Middle frontal gyrus (tissue), 1 donor: ENCODE measurements around the gene JAKMIP1.

Experiments used
- DNase-seq: peaks from one replicate; pipeline ENCODE4 v3.0.0-alpha.2; 2015; ENCODE audit warnings: low spot score; ENCODE audit errors: extremely low spot score

The JAKMIP1 gene

DNA sequence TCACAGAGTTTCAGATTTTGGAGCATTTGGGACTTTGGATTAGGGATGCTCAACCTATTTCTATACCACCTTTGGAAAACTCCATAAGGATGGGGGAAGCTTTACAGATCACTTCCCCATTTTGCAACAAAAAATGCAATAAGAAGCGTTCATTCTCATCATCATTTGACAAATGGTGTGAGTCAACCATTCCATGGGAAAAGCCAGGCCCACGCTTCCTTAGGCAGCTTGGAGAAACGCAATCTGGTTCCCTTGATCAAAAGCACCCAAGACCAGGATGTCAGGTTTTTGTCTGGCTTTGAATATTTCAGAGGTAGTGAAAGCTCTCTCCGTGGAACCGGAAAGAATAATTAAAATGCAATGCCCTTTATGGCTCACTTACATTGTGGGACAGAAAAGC lies 102.8 kb downstream of the JAKMIP1 start:
- no peak for DNase-seq

DNA sequence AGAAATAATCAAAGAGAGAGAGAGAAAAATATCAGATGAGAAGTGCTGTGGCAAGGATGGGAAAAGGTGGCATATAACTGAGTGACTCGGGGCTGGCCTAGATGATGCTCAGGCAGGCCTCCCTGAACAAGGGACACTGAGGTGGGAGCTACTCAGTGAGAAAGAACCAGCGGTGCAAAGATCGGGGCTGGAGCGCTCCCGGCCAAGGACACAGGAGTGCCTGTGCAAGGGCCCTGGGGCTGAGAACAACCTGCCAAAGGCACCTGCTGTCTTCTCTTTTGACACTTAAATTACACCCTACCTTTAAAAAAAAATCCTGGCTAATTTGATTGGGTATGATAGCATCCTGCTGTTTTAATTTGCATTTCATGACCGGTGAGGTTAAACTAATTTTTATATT lies 104.5 kb downstream of the JAKMIP1 start:
- no peak for DNase-seq

DNA sequence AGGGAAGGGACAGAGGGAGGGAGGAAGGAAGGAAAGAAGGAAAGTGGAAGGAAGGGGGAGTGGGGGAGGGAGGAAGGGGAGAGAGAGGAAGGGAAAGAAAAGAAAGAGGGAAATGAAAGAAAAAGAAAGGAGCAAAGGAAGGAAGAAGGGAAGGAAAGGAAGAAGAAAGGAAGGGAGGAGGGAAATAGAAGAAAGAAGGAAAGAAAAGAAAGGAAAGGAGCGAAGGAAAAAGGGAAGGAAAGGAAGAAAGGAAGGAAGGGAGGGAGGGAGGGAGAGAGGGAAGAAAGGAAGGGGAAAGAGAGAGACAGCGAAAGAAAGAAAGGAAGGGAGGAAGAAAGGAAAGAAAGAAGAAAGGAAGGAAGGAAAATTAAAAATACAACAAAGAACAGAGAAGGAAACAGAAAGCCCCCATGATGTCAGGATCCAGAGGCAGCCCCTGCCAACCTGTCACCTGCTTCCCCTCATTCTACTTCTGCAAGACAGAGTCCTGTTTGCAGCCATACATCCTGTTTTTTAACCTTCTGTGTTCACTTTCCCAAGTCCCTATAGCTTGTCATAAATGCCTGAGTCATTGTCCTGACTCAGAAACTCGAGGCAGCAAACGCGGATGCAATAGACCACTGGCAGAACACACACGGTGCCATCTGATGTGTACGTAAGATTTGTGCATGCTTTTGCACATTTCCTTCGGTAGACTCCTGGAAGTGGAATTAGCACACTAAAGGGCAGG lies 105.2 kb downstream of the JAKMIP1 start:
- DNase-seq: no peak

DNA sequence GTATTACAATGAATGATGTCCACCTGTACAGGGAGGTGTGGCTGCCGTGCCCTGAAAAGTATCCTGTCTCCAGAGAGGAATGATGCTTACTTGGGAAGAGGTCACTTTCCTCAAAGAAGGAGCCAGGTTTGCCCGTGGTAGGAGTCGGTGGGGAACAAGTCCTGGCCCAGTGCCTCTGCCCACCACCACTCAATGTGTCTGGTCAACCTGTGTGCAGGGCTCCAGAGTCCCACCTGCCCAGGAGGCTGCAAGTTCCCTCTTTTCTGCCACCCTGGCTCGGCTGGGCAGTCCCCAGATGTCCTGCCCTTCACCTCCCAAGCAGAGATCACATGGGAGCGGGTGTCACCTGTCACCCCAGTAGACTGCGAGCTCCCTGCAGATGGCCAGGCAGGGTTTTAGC lies 106.7 kb downstream of the JAKMIP1 start:
- DNase-seq: no peak

DNA sequence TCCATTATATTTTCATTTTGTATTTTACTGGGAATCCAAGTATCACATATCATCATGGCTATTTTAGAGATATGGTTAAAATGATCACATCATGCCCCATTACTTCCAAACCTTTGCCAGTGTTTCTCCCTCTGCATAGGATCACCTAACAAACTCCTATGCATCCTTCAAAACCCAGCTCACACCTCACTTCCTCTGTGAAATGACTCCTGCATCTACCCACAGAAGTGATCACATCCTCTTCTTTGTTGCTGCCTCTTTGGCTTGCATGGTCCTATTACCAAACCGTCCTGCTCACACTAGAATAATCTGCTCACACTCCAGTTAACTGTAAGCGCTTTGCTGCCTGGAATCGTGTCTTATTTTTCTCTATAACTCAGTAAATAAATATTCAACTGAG lies 107.4 kb downstream of the JAKMIP1 start:
- no peak for DNase-seq

DNA sequence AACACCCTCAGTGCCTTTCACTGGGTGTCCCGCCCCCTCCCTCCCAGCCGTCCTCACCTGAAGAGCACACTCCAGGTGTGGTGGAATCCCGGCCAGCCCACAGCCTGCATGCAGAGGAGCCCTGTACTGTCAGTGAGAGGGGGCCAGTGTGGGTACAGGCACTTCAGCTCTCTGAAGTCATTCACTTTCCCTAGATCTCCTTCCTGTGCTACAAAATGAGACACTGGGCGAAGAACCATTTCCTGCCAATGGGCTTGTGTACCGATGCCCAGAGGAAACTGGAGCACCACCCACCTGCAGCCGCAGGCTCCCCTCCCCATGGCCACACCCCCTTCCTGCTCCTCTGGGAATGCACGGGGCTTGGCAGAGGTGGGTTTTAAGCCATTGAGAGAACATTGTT lies 108.2 kb downstream of the JAKMIP1 start:
- DNase-seq: no peak

DNA sequence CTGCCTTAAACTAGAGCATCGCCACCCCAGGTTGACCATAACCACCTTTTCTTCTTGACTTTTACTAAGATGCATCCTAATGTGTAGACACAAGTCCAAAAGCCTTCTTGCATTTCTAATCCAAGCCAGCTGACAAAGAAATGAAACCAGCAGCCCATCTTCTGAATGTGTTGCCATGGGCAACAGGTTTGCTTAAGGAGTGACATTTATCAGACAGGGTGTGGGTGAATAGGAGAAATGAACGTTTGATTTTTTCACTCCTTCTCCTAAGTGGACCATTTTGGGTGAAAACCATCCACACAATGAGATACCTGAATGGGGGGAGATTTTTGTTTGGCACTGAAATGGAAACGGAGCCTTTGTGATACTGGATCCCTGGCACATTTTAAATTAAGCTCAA lies 109.4 kb downstream of the JAKMIP1 start:
- DNase-seq: no peak

DNA sequence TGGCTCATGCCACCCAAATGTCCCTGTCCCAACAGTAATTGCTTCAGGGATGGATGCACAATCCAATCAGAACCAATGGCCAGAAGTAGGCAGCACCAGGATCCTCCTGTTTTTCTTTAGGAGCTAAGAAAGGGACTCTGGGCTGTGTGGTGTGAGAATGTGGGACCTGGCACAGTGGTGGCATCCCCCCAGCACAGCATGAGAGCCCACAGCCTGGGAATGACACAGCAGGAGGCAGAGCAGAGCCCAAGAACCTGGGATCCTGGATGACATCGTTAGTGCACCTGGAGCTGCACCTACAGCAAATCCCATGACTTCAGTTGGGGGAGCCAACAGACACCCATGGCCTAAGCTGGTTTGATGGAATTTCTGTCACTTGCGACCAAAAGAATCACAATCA lies 111.4 kb downstream of the JAKMIP1 start:
- DNase-seq: no peak

DNA sequence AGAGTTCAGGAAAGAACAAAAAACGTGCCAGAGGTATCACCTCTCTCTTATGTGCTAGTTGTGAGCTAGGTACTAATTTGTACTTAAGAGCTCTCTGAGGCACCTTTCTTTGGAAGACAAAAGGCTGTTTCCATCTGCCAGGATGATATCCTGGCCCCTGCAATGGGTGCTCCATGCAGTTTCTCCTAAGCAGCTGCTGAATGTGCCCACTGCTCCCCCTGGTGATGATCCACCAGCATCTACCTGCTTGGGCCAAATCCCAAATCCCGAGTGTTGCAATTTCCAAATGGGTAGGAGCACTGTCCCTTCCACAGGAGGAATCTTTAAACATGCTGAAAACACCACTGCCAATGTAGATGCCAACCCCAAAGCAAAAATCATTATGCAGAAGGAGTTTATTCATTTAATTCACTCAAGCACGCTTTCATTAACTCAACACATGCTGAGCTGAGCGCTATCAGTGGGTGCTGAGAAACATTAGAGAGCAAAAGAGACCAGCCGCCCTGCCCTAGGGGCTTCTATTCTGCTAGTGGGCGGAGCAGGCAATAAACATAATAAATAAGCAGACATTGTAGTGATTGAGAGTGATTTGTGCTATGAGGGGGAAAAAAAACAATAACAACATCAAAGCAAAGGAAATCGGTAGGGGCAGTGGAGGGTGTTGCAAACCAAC lies 112.5 kb downstream of the JAKMIP1 start:
- no peak for DNase-seq

DNA sequence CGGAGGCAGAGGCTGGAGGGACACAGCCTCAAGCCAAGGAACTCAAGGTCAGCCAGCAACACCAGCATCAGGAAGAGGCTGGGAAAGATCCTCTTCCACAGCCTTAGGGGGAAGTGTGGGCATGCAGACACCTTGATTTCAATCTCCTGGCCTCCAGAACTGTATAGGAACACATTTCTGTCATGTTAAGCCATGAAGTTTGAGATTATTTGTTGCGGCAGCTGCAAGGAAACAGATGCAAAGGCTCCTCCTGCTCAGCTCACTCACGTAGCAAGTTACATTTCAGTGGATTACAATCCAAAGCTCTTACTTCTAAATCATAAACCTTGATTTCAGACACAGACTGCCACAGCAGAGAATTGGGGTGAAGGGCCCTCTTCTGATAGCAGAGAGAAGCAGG lies 113.5 kb downstream of the JAKMIP1 start:
- DNase-seq: no peak

DNA sequence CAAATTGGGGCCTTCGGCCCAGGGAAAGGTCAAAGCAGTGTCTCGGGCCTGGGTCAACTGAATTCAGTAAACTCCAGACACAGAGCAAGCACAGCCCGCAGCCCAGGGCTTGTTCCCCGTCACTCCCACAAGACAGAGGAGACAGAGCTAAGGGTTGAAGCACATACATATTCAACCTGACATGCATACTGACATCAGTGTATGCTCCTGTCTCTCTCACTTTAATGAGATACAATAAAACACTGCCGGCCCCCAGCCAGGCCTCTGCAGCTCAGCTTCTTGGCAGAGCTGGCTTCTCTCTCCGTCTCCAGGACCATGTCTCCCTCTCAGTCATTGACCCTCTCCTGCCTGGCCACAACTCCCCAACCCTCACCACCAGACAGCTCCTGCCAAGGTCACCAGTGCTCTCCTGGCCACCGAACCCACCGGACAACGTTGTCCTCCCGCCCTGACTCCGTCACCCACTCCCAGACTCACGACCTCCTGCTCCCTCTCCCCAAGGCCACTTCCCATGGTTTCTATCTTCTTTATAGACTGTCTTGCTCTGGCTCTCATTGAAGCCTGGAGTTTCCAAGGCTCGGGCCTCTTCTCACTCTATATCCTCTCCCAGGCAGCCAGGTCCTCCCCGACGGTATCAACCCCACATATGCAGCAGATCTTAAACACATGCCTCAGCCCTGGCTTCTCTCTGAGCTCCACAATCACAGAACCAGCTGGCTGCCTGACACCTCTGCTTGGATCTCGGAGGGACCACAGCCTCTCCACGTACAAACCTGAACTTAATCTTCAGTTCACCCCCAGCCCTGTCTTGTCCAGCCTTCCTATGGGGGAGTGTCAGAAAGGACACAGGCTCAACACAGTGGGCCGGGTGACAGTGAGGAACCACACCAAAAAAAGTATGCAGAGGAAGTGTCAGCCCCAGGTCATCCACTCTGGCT lies 114.4 kb downstream of the JAKMIP1 start:
- no peak for DNase-seq

DNA sequence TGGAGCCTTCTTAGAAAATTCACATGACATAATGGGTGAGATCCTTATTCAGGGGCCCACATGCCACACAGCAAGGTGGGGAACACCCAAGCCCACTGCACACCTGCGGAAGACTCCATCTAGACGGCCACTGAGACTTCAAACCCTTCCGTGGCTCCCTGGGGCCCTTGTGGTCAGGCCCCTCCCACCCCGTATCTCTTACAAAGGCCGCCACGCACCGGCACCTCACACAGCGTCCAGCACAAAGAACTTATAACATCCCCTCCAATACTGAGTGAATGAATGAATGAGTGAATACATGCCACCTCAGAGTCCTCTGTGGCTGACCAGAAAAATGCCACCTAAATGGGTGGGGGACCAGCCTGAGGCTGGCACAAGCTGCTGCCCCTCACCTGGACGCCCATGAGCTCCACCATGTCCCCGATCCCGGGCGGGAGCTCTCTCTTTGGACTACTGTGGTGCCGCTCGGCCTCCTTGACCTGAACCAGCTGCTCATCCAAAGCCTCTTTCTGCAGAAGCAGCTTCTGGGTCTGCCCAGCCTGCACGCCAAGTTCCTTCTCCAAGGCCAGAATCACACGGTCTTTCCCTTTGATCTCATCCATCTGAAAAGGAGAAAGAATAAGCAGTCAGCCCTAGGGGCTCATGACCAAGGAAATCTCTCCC lies 115.2 kb downstream of the JAKMIP1 start:
- no peak for DNase-seq

DNA sequence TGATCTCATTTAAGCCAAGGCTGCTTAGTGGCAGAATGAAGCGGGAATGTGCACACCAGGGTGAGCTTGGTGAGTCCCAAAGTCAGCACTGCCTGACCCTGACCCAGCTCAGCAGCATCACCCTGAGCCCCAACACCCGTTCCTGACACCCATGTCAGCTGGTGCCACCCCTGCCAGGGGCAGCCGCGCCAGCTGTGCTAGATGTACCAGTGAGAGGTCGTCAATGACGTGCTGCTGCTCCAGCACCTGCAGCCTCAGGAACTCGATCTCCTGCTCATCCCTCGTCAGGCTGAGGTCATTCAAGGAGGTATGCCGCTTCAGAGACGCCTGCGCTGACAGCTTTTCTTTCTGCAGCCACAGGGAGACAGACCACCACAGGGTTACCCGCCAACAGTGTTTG lies 120.4 kb downstream of the JAKMIP1 start:
- no peak for DNase-seq

DNA sequence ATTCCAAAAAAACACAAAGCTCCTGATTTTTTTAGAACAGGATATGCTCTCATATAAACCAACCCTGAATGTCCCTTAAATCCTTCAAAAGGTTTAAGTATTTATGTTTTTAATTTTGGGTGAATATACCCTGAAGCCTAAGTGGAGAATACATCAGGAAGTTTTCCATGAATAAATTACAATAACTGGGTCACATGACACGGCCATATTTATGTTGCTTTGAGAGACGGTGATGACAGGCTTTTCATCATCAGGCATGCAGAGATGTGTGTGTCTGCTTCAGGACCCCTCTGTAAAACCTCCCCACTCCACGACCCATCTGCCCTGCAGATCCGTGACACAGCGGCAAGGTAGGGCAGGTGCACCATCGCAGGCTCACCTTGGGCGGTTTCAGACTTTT lies 121.8 kb downstream of the JAKMIP1 start:
- no peak for DNase-seq

DNA sequence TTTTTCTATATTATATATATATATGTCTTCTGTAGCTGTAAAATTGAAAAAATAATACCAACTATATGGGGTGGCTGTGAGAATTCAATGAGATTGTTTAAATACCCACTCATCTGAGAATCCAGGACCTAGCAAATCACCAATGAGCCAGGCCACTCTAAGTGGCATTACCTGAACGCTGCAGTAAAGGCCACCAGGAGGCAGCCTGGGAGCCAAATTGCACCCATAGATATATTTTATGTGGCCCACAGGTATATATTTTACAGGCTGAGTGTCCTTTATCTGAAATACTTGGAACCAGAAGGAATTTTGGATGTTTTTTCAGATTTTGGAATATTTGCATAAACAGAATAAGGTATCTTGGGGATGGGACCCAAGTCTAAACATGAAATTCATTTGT lies 124.0 kb downstream of the JAKMIP1 start:
- DNase-seq: no peak

DNA sequence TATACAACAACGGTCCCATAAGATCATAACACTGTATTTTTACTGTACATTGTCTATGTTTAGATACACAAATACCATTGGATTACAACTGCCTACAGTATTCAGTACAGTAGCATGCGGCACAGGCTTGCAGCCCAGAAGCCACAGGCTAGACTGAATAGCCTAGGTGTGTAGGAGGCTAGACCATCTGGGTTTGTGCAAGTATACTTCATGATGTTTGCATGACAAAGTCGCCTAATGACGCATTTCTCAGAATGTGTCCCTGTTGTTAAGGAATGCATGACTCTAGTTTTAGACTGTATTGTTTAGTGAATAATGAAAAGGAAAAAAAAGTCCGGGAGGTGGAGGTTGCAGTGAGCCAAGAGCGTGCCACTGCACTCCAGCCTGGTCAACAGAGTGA lies 125.6 kb downstream of the JAKMIP1 start:
- no peak for DNase-seq

DNA sequence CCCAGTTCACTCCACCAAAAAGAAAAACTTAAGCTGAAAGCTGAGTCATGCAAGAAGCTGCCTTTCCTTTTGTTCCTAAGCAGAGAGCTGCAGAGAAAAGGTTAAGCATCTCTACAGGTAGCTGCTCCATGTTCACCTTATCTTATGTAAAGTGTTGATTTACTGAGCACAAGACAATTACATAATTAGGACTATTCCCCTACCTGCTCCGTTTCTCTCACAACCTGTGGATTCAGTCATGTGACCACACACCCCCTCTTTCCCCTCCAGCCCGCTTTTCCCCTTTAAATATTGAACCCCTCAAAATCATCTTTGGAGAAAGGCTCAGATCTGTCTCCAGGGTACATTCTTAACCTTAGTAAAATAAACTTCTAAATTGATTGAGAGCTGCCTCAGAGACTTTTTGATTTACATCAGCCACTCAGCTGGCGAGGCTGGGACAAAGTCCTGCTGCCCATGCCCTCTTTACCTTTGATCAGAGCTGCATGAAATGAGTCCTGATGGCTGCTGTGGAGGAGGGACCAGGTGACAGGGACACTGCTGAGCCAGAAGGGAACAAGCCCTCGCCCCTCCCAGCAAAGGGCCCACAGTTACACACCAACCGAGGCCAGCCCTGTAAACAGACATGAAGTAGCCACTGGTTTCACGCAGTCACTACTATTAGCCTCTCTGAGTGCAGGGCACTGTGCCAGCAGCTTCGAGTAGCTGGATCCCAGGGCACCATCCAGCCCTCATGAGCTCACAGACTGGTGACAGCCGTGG lies 128.2 kb downstream of the JAKMIP1 start:
- no peak for DNase-seq

DNA sequence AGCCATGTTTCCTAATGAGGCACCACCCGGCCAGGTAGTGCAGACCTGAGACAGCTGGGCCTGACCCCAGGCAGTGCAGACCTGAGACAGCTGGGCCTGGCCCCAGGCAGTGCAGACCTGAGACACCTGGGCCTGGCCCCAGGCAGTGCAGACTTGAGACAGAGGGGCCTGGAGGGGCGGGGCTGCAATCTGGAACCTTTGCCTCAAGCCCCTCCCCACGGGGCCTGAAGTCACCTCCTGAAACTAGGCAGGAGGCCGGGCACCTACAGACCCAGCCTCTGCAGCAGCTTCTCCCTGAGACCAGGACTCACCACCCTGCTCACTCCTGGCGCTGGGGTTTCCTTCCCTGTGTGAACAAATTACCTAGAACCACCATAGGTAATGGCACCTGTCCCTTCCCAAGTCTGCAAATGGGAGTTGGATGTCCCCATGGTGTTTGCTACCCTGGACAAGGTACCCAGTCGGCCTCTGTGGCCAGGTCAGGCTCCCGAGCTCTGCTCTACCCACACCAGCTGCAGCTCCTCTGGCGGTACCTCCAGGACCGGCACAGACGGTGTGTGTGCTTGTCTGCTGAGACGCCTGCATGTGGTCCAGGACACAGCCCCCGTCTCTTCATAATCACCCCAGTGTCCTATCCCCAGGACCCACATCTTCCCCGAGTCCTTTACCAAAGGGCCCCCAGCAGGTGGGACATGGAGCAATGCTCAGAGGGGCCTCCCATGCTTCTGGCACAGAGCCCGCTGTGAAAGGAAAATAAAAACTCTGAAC lies 129.0 kb downstream of the JAKMIP1 start:
- DNase-seq: no peak

DNA sequence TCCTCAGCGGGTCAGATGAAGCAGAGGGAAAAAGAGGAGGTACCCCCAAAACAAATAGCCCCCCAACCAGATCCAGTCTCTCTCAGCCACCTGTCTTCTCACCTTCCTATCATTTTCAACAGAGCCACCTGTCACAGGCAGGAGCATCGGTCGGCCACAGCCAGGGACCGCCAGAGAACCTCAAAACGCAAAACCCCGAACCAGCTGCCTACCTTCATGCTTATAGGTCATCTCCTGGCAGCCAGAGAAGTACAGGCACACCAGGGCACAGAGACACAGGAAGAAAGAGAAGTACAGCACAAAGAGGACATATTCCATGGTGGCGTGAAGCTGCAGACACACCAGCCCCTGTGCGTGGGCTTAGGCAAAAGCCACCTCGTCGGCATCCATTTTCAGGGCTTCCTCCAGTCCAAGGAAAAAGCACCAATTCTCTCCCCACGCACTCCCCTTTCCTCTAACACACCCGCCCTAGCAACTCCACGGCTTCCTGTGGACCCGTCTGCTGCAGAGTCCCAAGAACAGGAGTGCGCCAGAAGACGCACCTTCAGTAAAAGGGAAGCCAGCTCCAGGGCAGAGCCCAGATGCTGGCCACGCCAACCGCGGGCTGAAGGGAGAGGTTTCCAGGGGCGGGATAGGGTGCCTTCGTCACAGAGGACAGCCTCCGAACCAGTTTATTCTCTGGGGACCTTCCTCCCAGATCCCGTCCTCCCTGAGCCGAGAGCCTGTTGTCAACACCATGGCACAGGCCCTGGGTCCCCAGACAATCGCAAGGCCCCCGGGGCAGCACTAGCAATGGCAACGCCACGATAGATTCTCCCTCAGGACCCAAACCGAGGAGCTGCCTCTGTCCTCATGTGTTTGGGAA lies 130.3 kb downstream of the JAKMIP1 start:
- no peak for DNase-seq
